Natural killer cell (primary cell): ENCODE data around the gene RAD51B. TPM values are rescaled to one million over a fixed set of nuclear protein-coding genes. Genes with fewer than 3 reads are reported as not detected.

Source experiments
- ATAC-seq, 3 donors: fragments of 150-1000 bp in 2 of 3; fragments of 200-7000 bp in 1 of 3; cut with Tn5 transposase; 1 replicate in 1 of 3; 2 replicates in 2 of 3; pipeline ENCODE4 v1.10.0; 2021; ENCODE audit warnings: mild to moderate bottlenecking in 2 of 3, moderate library complexity in 2 of 3
- DNase-seq, 2 donors: peaks; one replicate each; pipeline versions ENCODE4 v3.0.0 to v3.0.0-alpha.2; 2013 to 2021; ENCODE audit warnings: mixed read lengths in 1 of 2
- H3K27ac ChIP-seq: one replicate; pipeline ENCODE4 v1.5.1; 2013; ENCODE audit warnings: mild to moderate bottlenecking, low read length
- H3K27me3 ChIP-seq: one replicate; pipeline ENCODE4 v1.6.1; 2013; ENCODE audit warnings: low read length; ENCODE audit not compliant: control insufficient read depth, insufficient read depth
- H3K36me3 ChIP-seq: one replicate; pipeline ENCODE4 v1.6.1; 2013; ENCODE audit warnings: low read length; ENCODE audit not compliant: control insufficient read depth, insufficient read depth
- H3K4me1 ChIP-seq: one replicate; pipeline ENCODE4 v1.6.1; 2013; ENCODE audit warnings: low read length; ENCODE audit not compliant: control insufficient read depth, insufficient read depth
- H3K4me3 ChIP-seq: one replicate; pipeline ENCODE4 v1.5.1; 2013; ENCODE audit warnings: low read length
- H3K9me3 ChIP-seq: one replicate; pipeline ENCODE4 v1.6.1; 2013; ENCODE audit warnings: low read length; ENCODE audit not compliant: control insufficient read depth, insufficient read depth
- H3K27ac Mint-ChIP-seq, 2 donors: one replicate each; pipeline ENCODE4 v1.8.0; 2022; ENCODE audit warnings: mild to moderate bottlenecking in 2 of 2, mixed read lengths in 2 of 2, moderate library complexity in 1 of 2
- H3K27me3 Mint-ChIP-seq, 2 donors: one replicate each; pipeline ENCODE4 v1.8.0; 2022; ENCODE audit warnings: low read depth in 2 of 2, mixed read lengths in 2 of 2
- H3K36me3 Mint-ChIP-seq: one replicate; pipeline ENCODE4 v1.8.0; 2022; ENCODE audit warnings: mixed read lengths
- H3K4me1 Mint-ChIP-seq, 2 donors: one replicate each; pipeline ENCODE4 v1.8.0; 2022; ENCODE audit warnings: mixed read lengths in 2 of 2
- H3K4me3 Mint-ChIP-seq: one replicate; pipeline ENCODE4 v1.8.0; 2022; ENCODE audit warnings: mild to moderate bottlenecking, moderate library complexity, mixed read lengths
- H3K9me3 Mint-ChIP-seq, 2 donors: one replicate each; pipeline ENCODE4 v1.8.0; 2022; ENCODE audit warnings: mixed read lengths in 2 of 2
- CTCF ChIP-seq: fragments of 200-600 bp; IDR thresholded peaks from one replicate; pipeline ENCODE4 v1.8.0; 2022; ENCODE audit warnings: antibody characterized with exemption
- WGBS: methylation state at CpG from one replicate; pipeline ENCODE4 v1.1.7; 2013; ENCODE audit warnings: missing lambda C conversion rate; ENCODE audit not compliant: insufficient coverage; 5-methylcytosine and 5-hydroxymethylcytosine counted together
- intact Hi-C: fragments of 100-400 bp; cut with micrococcal nuclease; formaldehyde crosslinking; loops from one replicate; pipeline ENCODE4 v1.14.2; 2022
- total RNA-seq, 4 donors: library from RNA; stranded (reverse); fragments of 120-200 nt in 1 of 4; gene quantifications; one replicate each; pipeline versions ENCODE4 v1.2.3 to v1.2.4, GENCODE V29; 2013 to 2022

Gene RAD51B
- total RNA-seq, 3 donors from 2014 or later (not counting 1 experiment from before 2014, with no cell fraction given): 28.1 to 37.6 (median 28.6) TPM

GRCh38 chr14:68248481-68249255 is 429.1 kb downstream of the RAD51B start:
- Mint-ChIP-seq H3K27me3 (no peaks in the 10 kb centered on the region), H3K9me3 (no peaks in the 10 kb centered on the region), H3K4me1 (peaks cover 13 to 31% of the 10 kb centered on the region in 2 donors), H3K4me3 (no peak overlapping the region), H3K36me3 (no peaks in the 10 kb centered on the region), H3K27ac (peak overlapping the region; percentile 51 to 66)
- H3K27ac ChIP-seq: peak overlapping the region; percentile 38
- no peak overlapping the region for H3K4me3 ChIP-seq
- peak; percentile 74 for TF ChIP-seq CTCF
- intact Hi-C loops: loop anchor here (1.0 to 5.0 kb wide), 3 partner anchors 104 to 568 kb away; no protein-coding TSS in a partner anchor
- no peaks in the 10 kb centered on the region for H3K27me3 ChIP-seq
- H3K9me3 ChIP-seq: no peaks in the 10 kb centered on the region
- H3K4me1 ChIP-seq: peaks cover 9% of the 10 kb centered on the region
- H3K36me3 ChIP-seq: no peaks in the 10 kb centered on the region
- ATAC-seq (peak; percentile 73 to 80 (median 73)), DNase-seq (peak in 1 of 2 donors; percentile 80)
- 78% methylated on average over 7 of the region's 7 CpGs for WGBS

GRCh38 chr14:68249661-68250451 is 430.3 kb downstream of the RAD51B start:
- Mint-ChIP-seq H3K4me1 (peaks cover 13 to 31% of the 10 kb centered on the region in 2 donors), H3K27ac (peak overlapping the region in 1 of 2 donors; percentile 1), H3K9me3 (no peaks in the 10 kb centered on the region), H3K36me3 (no peaks in the 10 kb centered on the region), H3K27me3 (no peaks in the 10 kb centered on the region), H3K4me3 (no peak overlapping the region)
- no peaks in the 10 kb centered on the region for H3K36me3 ChIP-seq
- ATAC-seq (no peak), DNase-seq (no peak)
- H3K27ac ChIP-seq: no peak overlapping the region
- WGBS: 59% methylated on average over 3 of the region's 3 CpGs
- no peak overlapping the region for H3K4me3 ChIP-seq
- TF ChIP-seq CTCF: no peak
- intact Hi-C loops: loop anchor here (2.0 to 10.0 kb wide), 4 partner anchors 102 to 539 kb away; no protein-coding TSS in a partner anchor
- H3K27me3 ChIP-seq: no peaks in the 10 kb centered on the region
- H3K9me3 ChIP-seq: no peaks in the 10 kb centered on the region
- peaks cover 9% of the 10 kb centered on the region for H3K4me1 ChIP-seq

- Mint-ChIP-seq H3K9me3 (no peaks in the 10 kb centered on the region), H3K36me3 (no peaks in the 10 kb centered on the region), H3K27me3 (no peaks in the 10 kb centered on the region), H3K27ac (peak overlapping the region; percentile 37 to 43), H3K4me3 (no peak overlapping the region), H3K4me1 (peaks cover 13 to 31% of the 10 kb centered on the region in 2 donors)
- ATAC-seq (no peak), DNase-seq (peak in 1 of 2 donors; percentile 54)
- no peaks in the 10 kb centered on the region for H3K27me3 ChIP-seq
- no peaks in the 10 kb centered on the region for H3K36me3 ChIP-seq
- peaks cover 9% of the 10 kb centered on the region for H3K4me1 ChIP-seq
- WGBS: 88% methylated on average over 4 of the region's 4 CpGs
- H3K9me3 ChIP-seq: no peaks in the 10 kb centered on the region
- H3K4me3 ChIP-seq: no peak overlapping the region
- H3K27ac ChIP-seq: no peak overlapping the region
- intact Hi-C loops: loop anchor here (10.0 kb wide), 2 partner anchors 154 to 306 kb away; no protein-coding TSS in a partner anchor
- TF ChIP-seq CTCF: no peak
Measured at GRCh38 chr14:68250927-68251768, 431.6 kb downstream of the RAD51B start.
